ENCODE data around the gene GABRR1. TPM values are rescaled to one million over a fixed set of nuclear protein-coding genes. Genes with fewer than 3 reads are reported as not detected.

Gene GABRR1
- total and polyA plus RNA-seq, 2 experiments from 2014 or later = 0.27 to 0.60 TPM

- Histone ChIP-seq H3K4me2 (no peak overlapping the region), H3K27me3 (no peaks in the 10 kb centered on the region), H4K20me1 (ENCODE audit: insufficient read depth, poor library complexity, severe bottlenecking) (no peaks in the 10 kb centered on the region), H3K36me3 (replicated peaks; ENCODE audit: insufficient read depth, low read depth) (no peaks in the 10 kb centered on the region), H3K27ac (no peak overlapping the region), H3K4me1 (ENCODE audit: insufficient read depth) (no peaks in the 10 kb centered on the region), H3K9me3 (ENCODE audit: low read depth) (no peaks in the 10 kb centered on the region), H2AFZ (no peak overlapping the region), H3K4me3 (no peak overlapping the region), H3K79me2 (no peaks in the 10 kb centered on the region), H3K9me2 (replicated peaks; ENCODE audit: insufficient read depth) (no peaks in the 10 kb centered on the region)
- DNase-seq (ENCODE audit: low spot score) = no peak
- TF ChIP-seq EZH2 (IDR thresholded peaks at IDR 0.05; ENCODE audit: borderline replicate concordance) = no peak
- no peak for TF ChIP-seq CTCF (IDR thresholded peaks at IDR 0.05; ENCODE audit: poor library complexity)
- TF ChIP-seq EZH2phosphoT487 (IDR thresholded peaks at IDR 0.05; ENCODE audit: low read depth, severe bottlenecking, unreplicated experiment) = no peak
- WGBS (ENCODE audit: low lambda C conversion rate, missing lambda C conversion rate) = 86% methylated on average over 2 of the region's 2 CpGs
These were observed 34.0 kb upstream of the GABRR1 start for GRCh38 chr6:89251170-89251569.

GRCh38 chr6:89250239-89250638 is 33.1 kb upstream of the GABRR1 start:
- no peak overlapping the region for H3K27ac ChIP-seq
- H3K4me1 ChIP-seq (ENCODE audit: insufficient read depth) = no peaks in the 10 kb centered on the region
- no peaks in the 10 kb centered on the region for H3K27me3 ChIP-seq
- no peaks in the 10 kb centered on the region for H3K79me2 ChIP-seq
- H3K4me3 ChIP-seq = no peak overlapping the region
- no peaks in the 10 kb centered on the region for H3K36me3 ChIP-seq (replicated peaks; ENCODE audit: insufficient read depth, low read depth)
- H3K9me3 ChIP-seq (ENCODE audit: low read depth) = no peaks in the 10 kb centered on the region
- H3K4me2 ChIP-seq = no peak overlapping the region
- no peaks in the 10 kb centered on the region for H3K9me2 ChIP-seq (replicated peaks; ENCODE audit: insufficient read depth)
- no peak overlapping the region for H2AFZ ChIP-seq
- no peak for TF ChIP-seq EZH2 (IDR thresholded peaks at IDR 0.05; ENCODE audit: borderline replicate concordance)
- no peak for TF ChIP-seq EZH2phosphoT487 (IDR thresholded peaks at IDR 0.05; ENCODE audit: low read depth, severe bottlenecking, unreplicated experiment)
- TF ChIP-seq CTCF (IDR thresholded peaks at IDR 0.05; ENCODE audit: poor library complexity) = no peak
- no peaks in the 10 kb centered on the region for H4K20me1 ChIP-seq (ENCODE audit: insufficient read depth, poor library complexity, severe bottlenecking)
- DNase-seq (ENCODE audit: low spot score) = no peak
- 83% methylated on average over 7 of the region's 7 CpGs for WGBS (ENCODE audit: low lambda C conversion rate, missing lambda C conversion rate)

- no peaks in the 10 kb centered on the region for H3K9me2 ChIP-seq (replicated peaks; ENCODE audit: insufficient read depth)
- H4K20me1 ChIP-seq (ENCODE audit: insufficient read depth, poor library complexity, severe bottlenecking) = no peaks in the 10 kb centered on the region
- H2AFZ ChIP-seq = no peak overlapping the region
- no peak overlapping the region for H3K4me3 ChIP-seq
- no peaks in the 10 kb centered on the region for H3K9me3 ChIP-seq (ENCODE audit: low read depth)
- H3K36me3 ChIP-seq (replicated peaks; ENCODE audit: insufficient read depth, low read depth) = no peaks in the 10 kb centered on the region
- no peak for DNase-seq (ENCODE audit: low spot score)
- H3K27me3 ChIP-seq = no peaks in the 10 kb centered on the region
- TF ChIP-seq EZH2phosphoT487 (IDR thresholded peaks at IDR 0.05; ENCODE audit: low read depth, severe bottlenecking, unreplicated experiment) = no peak
- WGBS (ENCODE audit: low lambda C conversion rate, missing lambda C conversion rate) = 88% methylated on average over 5 of the region's 5 CpGs
- H3K79me2 ChIP-seq = no peaks in the 10 kb centered on the region
- no peak overlapping the region for H3K27ac ChIP-seq
- H3K4me2 ChIP-seq = no peak overlapping the region
- no peaks in the 10 kb centered on the region for H3K4me1 ChIP-seq (ENCODE audit: insufficient read depth)
These were observed 27.3 kb upstream of the GABRR1 start for GRCh38 chr6:89244241-89244985.

- 45% methylated on average over 1 of the region's 1 CpG for WGBS (ENCODE audit: low lambda C conversion rate, missing lambda C conversion rate)
- Histone ChIP-seq H3K9me3 (ENCODE audit: low read depth) (no peaks in the 10 kb centered on the region), H3K4me2 (no peak overlapping the region), H3K9me2 (replicated peaks; ENCODE audit: insufficient read depth) (no peaks in the 10 kb centered on the region), H3K27me3 (no peaks in the 10 kb centered on the region), H2AFZ (no peak overlapping the region), H4K20me1 (ENCODE audit: insufficient read depth, poor library complexity, severe bottlenecking) (no peaks in the 10 kb centered on the region), H3K27ac (no peak overlapping the region), H3K79me2 (no peaks in the 10 kb centered on the region), H3K4me1 (ENCODE audit: insufficient read depth) (no peaks in the 10 kb centered on the region), H3K4me3 (no peak overlapping the region), H3K36me3 (replicated peaks; ENCODE audit: insufficient read depth, low read depth) (no peaks in the 10 kb centered on the region)
- TF ChIP-seq EZH2 (IDR thresholded peaks at IDR 0.05; ENCODE audit: borderline replicate concordance) (no peak), CTCF (IDR thresholded peaks at IDR 0.05; ENCODE audit: poor library complexity) (no peak), EZH2phosphoT487 (IDR thresholded peaks at IDR 0.05; ENCODE audit: low read depth, severe bottlenecking, unreplicated experiment) (no peak)
- DNase-seq (ENCODE audit: low spot score) = no peak
These were observed 26.1 kb upstream of the GABRR1 start for GRCh38 chr6:89243331-89243629.

All from hepatocyte (in vitro differentiated cells).